GM19455 (cell line): ENCODE results near the gene TYROBP.
"Not testable (repeated sequence)": the region's sequence is repeated elsewhere in the genome, so short reads cannot be mapped to it uniquely, and the experiment has no call there.

Experiments used
- ATAC-seq: cut with Tn5 transposase; IDR thresholded peaks from one replicate; pipeline ENCODE4 v1.9.1; 2021; ENCODE audit not compliant: unreplicated experiment

The TYROBP gene

GRCh38 chr19:35932291-35932936 lies 24.3 kb upstream of the TYROBP start:
- no peak for ATAC-seq

GRCh38 chr19:35931874-35932202 lies 23.7 kb upstream of the TYROBP start:
- ATAC-seq, result no peak

GRCh38 chr19:35931161-35931873 lies 23.2 kb upstream of the TYROBP start:
- ATAC-seq, result peak; percentile 90

- no peak for ATAC-seq
Observed at GRCh38 chr19:35929876-35930275, 21.8 kb upstream of the TYROBP start.

GRCh38 chr19:35928507-35928906 lies 20.4 kb upstream of the TYROBP start:
- no peak for ATAC-seq

- ATAC-seq, result no peak
Observed at GRCh38 chr19:35925501-35925900, 17.4 kb upstream of the TYROBP start.

- no peak for ATAC-seq
Observed at GRCh38 chr19:35921012-35921411, 12.9 kb upstream of the TYROBP start.

GRCh38 chr19:35919306-35919705 lies 11.2 kb upstream of the TYROBP start:
- no peak for ATAC-seq

- no peak for ATAC-seq
Observed at GRCh38 chr19:35915443-35915842, 7.3 kb upstream of the TYROBP start.

- ATAC-seq, result no peak
Observed at GRCh38 chr19:35913589-35913988, 5.5 kb upstream of the TYROBP start.

GRCh38 chr19:35911790-35912189 lies 3.7 kb upstream of the TYROBP start:
- ATAC-seq, result no peak

- ATAC-seq, result no peak
Observed at GRCh38 chr19:35911173-35911572, 3.1 kb upstream of the TYROBP start.

- not testable (repeated sequence) for ATAC-seq
Observed at GRCh38 chr19:35910355-35910754, 2.3 kb upstream of the TYROBP start.

- no peak for ATAC-seq
Observed at GRCh38 chr19:35909684-35910035, 1.6 kb upstream of the TYROBP start.

GRCh38 chr19:35908973-35909683 lies 1.0 kb upstream of the TYROBP start:
- ATAC-seq, result no peak

GRCh38 chr19:35907377-35907745 lies 734 bp downstream of the TYROBP start:
- ATAC-seq, result no peak

- no peak for ATAC-seq
Observed at GRCh38 chr19:35905178-35905727, 2.8 kb downstream of the TYROBP start.

- ATAC-seq, result no peak
Observed at GRCh38 chr19:35904311-35905068, 3.6 kb downstream of the TYROBP start.

- ATAC-seq, result no peak
Observed at GRCh38 chr19:35903550-35904179, 4.4 kb downstream of the TYROBP start.

- no peak for ATAC-seq
Observed at GRCh38 chr19:35902870-35903475, 5.1 kb downstream of the TYROBP start.
